HG02610 (cell line): ENCODE results near the gene COLEC12.

ENCODE experiments used
- ATAC-seq: cut with Tn5 transposase; IDR thresholded peaks from one replicate; pipeline ENCODE4 v1.9.1; 2021; ENCODE audit warnings: mild to moderate bottlenecking, moderate library complexity; ENCODE audit not compliant: unreplicated experiment

The COLEC12 gene

DNA sequence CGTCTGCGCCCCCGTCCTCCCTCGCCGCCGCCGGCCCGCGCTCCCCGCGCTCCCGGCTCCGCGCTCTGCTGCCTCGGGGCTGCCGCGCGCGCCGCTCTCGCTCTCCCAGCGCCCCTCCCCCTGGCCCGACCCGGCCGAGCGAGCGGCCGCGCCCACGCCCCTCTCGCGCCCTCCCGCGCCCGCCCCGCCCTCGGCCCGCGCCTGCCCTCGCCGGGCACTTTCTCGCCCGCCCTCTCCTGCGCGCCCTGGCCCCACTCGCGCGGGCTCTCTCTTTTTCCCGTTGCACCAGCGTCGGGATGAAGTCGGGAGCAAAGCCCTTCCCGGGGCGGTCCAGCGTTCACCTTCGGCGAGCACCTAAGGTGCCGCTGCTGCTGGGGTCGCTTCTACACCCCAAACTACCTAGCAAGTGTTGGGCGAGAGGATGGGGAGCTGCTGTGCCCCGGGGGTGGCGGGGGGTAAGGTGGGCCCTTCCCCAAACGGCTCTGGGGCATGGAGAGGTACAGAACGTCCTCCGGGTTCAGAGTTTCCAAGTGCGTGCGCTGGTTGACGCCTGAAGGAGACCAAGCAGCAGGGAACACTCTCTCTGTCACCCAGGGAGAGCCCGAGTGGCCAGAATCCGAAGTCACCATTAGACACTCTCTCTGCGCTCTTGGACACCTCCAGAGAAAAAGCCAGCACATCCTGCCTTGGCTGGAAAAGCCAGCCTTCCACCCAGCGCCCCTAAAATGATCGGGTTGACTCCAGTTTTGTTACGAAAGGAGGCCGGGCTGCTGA lies at the start of gene COLEC12:
TSS of gene COLEC12 (minus strand) at position 70 of the 774 bp plus-strand sequence. CDS start 187 bp downstream, outside the sequence.
- ATAC-seq, result no peak

GRCh38 chr18:549967-550366 lies 49.5 kb upstream of the COLEC12 start:
- no peak for ATAC-seq

DNA sequence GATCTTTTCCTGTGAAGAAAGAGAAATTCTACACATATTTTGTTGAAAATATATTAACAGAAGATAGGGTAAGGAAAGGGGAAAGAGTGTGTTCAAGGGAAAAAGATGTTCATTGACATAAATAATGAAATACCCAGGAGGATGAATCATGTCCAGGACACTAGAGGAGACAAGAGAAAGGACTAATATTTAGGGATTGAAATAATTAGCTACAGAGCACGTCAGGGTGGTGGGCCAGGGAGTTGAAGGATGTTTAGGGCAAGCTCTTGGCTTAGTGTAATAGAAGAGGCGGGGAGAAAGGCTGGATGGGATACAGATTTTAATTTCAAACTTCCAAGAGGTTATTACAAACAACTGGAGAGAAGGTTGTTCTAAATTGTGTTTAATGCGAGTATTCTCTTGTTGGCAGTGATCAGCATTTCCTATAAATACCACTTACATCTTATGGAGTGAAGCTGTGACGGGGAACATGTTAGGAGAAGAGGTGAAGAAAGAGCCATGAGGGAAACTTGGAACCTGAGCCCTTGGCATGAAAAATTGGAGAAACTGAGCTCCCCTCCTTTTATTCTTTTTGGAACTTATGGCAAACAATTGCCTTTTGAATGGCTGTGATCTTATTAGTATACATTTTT lies 43.1 kb upstream of the COLEC12 start:
- no peak for ATAC-seq

- ATAC-seq, result no peak
Measured at GRCh38 chr18:533995-534601, 33.6 kb upstream of the COLEC12 start.

- ATAC-seq, result no peak
Measured at GRCh38 chr18:532632-533031, 32.1 kb upstream of the COLEC12 start.

GRCh38 chr18:532018-532417 lies 31.5 kb upstream of the COLEC12 start:
- ATAC-seq, result no peak

DNA sequence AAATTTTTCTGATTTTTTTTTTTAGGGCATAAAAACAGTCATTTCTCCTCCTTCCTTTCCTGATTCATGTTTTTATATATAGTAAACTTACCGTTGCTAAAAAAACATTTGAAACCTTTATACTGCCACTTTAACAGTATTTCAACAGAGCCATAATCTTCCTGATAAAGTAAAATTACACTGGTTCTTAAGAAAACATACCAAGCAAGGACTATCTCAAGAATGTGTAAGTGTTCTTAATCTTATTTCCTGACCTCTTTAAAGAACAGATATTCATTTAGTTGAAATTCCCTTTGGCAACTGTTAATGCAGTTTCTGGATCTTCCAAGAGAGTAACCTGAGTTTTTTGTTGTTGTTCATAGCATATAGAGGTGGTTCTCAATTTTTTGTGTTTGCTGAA lies 26.6 kb upstream of the COLEC12 start:
- no peak for ATAC-seq

DNA sequence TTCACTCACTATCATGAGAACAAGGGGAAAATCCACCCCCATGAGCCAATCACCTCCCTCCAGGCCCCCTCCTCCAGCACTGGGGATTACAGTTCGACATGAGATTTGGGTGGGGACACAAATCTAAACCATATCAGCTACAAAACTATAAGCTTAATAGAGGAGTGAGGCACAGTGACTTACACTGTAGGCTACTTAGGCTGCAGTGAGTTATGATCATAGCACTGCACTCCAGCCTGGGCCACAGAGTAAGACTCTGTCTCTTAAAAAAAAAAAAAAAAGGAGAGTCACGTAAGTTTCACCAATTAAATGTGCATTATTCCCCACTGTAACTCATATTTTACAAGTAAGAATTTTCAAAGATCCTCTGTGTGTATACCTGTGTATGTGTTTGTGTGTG lies 26.2 kb upstream of the COLEC12 start:
- no peak for ATAC-seq

GRCh38 chr18:525036-525797 lies 24.7 kb upstream of the COLEC12 start:
- ATAC-seq, result no peak

DNA sequence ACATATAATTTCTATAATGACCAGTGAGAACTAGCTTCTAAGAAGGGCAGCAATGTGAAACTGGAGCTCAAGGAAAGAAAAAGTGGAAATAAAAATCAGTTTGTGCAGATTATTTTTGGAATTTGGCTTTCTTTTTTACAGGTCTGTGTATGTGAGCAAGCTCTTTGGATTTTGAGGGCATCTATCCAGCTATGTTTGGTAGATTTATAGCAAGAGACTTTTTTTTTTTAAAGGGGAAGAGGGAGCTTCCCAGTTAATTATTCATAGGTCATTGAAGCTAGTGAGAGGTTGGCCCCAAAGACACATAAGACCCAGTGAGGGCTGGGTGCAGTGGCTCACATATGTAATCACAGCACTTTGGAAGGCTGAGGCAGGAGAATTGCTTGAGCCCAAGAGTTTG lies 24.0 kb upstream of the COLEC12 start:
- ATAC-seq, result no peak

DNA sequence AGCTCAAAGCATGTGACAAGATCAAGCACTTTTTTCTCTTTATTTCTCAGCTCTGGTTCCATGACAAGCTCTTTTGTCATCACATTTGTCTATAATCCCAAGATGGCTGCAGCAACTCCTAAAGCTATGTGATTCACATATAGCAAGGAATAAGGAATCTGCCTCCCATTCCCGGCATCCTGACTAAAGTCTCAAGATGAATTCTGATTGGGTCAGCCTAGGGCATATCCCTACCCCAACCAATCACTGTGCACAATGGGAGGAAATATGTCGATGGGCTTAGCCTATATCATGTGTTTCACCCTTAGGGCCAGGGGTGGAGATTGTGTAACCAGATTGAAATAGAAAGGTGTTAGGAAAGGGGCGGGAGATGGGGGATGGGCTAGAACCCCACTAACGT lies 23.1 kb upstream of the COLEC12 start:
- ATAC-seq, result no peak

DNA sequence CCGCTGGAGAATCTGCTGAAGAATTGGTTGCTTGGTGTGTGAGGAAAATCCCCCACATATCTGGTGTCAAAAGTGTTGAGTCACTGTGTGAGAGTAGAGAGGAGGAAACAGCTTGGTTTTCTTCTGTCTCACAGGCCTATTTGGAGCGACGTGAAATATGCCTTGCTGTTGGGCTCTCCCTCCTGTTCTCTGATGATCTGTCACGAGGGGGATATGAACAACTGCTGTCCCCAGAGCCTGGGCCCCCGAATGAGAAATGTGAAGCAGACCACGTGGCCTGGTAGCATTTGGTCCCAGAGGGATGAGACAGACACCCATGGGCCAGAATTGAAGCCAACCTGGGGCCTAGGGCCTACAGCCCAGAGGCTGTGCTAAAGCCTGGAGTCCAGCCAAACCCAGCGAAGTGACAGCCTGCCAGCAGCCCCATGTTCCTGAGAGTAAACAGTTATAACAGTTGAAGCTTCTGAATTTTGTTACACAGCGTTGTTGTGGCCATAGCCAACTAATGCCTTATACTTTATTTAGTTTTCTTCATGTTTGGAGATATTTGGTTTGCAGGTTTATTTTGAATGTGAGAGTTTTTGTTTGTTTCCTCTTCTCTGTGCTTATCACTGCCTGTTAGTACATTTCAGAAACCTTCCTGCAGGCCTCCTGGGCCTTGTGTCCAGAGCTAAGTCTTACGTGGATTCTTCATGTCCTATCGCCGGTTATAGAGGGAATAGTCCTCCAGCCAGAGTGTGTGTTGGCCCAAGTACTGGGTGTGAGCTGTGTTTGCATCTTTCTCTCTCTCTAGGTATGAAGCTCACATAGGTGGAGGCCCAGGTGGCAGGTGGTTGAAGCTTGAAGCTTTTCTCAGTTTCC lies 18.7 kb upstream of the COLEC12 start:
- peak; percentile 97 for ATAC-seq

DNA sequence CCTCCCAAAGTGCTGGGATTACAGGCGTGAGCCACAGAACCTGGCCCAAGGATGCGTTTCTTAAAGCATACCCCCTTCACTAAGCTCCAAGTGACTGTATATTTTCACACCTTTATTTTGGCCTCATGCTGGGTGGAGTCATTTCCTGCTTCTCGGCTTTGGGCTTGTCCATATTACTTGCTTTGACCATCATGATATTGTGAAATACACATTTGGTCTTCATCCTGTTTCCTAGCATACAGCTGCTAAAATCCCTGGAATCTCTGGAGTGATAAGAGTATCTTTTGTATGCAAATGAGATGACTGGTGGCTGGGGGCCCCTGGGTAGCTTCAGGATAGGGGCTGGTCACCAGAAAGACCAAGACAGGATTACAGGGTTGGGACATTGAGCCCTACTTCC lies 17.6 kb upstream of the COLEC12 start:
- no peak for ATAC-seq

- ATAC-seq, result no peak
Measured at GRCh38 chr18:515838-516237, 15.3 kb upstream of the COLEC12 start.

- no peak for ATAC-seq
Measured at GRCh38 chr18:515156-515815, 14.8 kb upstream of the COLEC12 start.

DNA sequence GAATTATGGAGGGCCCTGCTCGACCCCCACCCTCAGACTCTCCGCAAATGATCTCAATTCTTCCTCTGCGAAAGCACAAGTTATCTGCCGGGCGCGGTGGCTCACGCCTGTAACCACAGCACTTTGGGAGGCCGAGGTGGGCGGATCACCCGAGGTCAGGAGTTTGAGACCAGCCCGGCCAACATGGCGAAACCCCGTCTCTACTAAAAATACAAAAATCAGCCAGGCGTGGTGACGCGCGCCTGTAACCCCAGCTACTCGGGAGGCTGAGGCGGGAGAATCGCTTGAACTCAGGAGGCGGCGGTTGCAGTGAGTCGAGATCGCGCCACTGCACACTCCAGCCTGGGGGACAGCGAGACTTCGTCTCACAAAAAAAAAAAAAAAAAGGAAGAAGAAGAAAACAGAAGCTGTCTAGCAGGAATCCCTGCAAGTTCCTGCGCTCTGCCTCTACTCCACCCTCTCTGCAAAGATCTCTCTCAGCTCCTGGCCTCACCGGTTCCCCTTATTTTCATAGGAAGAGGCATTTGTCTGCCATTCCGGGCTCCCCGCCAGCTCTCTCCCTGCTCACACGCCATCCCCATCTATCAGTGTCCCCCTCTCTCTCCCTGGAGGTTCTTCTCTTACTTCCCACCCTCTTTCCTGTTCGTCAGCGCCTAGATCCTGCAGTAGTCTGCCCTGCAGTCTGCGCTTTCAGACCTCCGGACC lies 13.5 kb upstream of the COLEC12 start:
- no peak for ATAC-seq

GRCh38 chr18:512957-513356 lies 12.5 kb upstream of the COLEC12 start:
- ATAC-seq, result no peak

DNA sequence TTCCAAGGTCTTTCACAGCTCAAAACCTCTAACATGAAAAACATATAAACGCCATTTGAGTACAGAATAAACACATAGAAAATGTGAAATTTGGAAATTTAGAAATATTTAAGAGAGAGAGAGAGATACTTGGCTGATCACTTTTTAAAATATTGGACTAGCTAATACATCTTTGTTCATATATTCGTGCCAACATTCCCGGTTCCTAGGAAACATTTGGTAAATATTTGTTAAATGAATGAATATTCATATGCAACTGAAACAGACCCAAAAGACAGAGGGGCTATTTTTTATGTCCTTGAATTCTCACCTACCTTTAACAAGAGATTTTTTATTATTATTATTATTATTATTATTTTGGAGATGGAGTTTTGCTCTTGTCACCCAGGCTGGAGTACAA lies 8.3 kb upstream of the COLEC12 start:
- ATAC-seq, result no peak

DNA sequence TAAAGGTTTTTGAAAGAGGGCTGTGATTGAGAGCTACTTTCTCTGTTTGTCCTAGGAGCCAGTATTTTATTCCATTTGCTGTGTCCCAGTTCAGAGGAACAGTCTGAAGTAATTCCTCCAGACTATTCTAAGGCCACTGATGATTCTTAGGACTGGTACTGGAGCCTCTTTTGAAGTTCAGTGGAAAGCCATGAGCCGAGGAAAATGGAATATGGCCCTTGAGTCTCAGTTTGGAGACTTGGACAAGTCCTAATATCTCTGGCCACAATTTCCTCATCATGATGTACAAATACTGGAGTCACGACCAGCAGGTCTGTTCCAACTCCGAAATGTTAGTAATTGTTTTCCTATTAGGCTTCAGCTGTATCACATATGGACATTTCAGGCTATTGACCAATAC lies 7.1 kb upstream of the COLEC12 start:
- ATAC-seq, result no peak
